Stimulated activated CD4-positive, alpha-beta T cell treated with anti-CD3 and anti-CD28 coated beads, TNF-alpha, amount 100 ng/mL, for 48 hours (primary cell): ENCODE data around the gene ARHGAP31.
A peak's percentile ranks its signal among the peaks of the same experiment; 100 is the strongest.
"Not testable (repeated sequence)": the region's sequence is repeated elsewhere in the genome, so short reads cannot be mapped to it uniquely, and the experiment has no call there.

ENCODE experiments used
- DNase-seq, 3 donors: peaks; one replicate each; pipeline ENCODE4 v3.0.0-alpha.2; 2020; ENCODE audit warnings: low read depth in 3 of 3

Gene ARHGAP31, protein sequence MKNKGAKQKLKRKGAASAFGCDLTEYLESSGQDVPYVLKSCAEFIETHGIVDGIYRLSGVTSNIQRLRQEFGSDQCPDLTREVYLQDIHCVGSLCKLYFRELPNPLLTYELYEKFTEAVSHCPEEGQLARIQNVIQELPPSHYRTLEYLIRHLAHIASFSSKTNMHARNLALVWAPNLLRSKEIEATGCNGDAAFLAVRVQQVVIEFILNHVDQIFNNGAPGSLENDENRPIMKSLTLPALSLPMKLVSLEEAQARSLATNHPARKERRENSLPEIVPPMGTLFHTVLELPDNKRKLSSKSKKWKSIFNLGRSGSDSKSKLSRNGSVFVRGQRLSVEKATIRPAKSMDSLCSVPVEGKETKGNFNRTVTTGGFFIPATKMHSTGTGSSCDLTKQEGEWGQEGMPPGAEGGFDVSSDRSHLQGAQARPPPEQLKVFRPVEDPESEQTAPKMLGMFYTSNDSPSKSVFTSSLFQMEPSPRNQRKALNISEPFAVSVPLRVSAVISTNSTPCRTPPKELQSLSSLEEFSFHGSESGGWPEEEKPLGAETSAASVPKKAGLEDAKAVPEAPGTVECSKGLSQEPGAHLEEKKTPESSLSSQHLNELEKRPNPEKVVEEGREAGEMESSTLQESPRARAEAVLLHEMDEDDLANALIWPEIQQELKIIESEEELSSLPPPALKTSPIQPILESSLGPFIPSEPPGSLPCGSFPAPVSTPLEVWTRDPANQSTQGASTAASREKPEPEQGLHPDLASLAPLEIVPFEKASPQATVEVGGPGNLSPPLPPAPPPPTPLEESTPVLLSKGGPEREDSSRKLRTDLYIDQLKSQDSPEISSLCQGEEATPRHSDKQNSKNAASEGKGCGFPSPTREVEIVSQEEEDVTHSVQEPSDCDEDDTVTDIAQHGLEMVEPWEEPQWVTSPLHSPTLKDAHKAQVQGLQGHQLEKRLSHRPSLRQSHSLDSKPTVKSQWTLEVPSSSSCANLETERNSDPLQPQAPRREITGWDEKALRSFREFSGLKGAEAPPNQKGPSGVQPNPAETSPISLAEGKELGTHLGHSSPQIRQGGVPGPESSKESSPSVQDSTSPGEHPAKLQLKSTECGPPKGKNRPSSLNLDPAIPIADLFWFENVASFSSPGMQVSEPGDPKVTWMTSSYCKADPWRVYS (N-terminal part only)

DNA sequence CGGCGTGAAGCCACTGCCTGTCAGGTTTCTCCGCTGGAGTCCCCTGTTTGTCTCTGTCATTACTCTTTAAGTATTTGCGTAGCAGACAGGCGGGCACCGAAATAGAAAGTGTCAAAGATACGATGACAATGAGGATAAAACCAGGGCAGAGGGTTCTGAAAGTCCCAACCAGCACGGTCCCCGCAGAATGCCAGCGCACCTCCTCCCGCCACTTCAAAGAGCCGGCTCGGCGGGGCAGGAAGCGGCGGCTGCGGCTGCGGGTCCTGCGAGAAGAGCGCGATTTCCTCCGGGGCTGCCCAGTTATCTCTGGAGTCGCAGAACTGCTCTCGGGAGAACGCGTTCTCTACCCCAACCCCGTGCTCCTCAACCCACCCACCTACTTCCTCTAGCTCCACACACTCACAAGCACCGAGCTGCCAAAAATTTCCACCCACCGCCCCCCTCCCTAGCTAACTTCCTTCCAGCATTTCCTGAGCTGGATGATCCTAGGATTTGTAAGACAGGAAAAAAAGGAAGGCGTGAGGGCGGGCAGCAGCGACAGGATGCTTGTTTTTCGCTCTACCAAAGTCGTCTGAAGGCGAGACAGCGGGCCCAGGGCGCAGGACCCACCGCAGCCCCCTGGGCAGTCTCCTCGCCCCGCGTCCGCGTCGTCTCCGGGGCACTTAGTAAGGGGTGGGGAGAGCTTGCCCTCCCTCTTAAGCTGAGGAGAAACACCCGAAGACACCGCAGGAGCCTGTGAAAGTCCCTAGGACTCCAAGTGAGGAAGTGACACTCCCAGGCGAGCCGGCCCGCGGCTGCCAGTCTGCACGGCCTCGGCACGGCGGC lies at the start of gene ARHGAP31:
TSS of gene ARHGAP31 (plus strand) at position 513 of the 825 bp plus-strand sequence. CDS start 522 bp downstream, outside the sequence.
- DNase-seq: peak; percentile 73 to 81 (median 75)

DNA sequence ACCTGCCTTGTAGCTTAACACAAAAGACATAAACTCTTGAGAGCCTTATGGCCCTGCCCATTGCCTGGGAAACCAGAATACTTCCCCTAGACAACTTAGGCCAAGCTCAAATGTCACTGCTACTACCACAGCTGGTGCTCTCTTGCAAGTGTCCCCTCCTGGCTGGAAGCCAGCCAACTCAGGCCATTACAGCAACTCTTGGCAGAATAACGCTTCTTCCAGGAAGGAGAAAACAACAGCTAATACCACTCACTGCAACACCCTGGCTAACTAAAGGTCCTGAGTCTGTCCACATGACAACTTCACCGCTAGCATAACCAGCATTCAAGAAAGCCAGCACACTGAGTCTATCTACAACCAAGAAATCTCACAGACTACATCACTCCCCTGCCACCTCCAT lies 48.4 kb upstream of the ARHGAP31 start:
- no peak for DNase-seq

DNA sequence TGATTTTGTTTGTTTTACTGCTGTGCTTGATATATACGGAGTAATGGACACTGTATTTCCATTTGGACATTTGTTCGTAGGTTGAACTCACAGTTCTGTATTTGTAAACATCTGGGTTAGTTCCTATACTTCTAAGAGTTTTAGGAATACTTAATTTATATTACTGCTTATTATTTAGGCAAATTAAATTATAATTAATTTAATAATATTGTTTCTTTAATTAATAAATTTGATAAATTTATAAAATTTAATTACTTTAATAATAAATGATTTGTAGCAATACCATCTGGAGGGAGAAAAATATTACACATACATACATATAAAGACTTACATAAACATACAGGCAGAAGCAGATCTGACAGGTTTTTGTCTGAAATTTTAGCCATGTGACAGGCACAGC lies 39.0 kb upstream of the ARHGAP31 start:
- DNase-seq: no peak

DNA sequence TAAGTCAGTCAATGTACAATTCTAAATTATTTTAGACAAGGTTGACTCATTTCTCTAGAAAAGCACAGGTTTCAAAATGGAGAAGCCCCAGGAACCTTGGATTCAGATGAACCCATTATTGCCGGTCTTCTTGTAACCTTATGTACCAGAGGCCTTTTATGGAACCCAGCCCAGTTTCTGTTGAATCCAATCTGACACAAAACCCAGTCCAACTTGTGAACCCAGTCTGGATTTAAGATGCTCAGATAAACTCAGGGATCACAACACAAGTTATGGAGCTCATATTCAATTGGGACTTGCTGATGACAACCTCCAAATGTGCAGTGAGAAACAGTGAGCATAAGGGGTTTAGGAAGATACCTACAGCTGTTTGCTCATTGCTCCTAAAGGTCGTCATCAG lies 37.1 kb upstream of the ARHGAP31 start:
- DNase-seq: no peak

DNA sequence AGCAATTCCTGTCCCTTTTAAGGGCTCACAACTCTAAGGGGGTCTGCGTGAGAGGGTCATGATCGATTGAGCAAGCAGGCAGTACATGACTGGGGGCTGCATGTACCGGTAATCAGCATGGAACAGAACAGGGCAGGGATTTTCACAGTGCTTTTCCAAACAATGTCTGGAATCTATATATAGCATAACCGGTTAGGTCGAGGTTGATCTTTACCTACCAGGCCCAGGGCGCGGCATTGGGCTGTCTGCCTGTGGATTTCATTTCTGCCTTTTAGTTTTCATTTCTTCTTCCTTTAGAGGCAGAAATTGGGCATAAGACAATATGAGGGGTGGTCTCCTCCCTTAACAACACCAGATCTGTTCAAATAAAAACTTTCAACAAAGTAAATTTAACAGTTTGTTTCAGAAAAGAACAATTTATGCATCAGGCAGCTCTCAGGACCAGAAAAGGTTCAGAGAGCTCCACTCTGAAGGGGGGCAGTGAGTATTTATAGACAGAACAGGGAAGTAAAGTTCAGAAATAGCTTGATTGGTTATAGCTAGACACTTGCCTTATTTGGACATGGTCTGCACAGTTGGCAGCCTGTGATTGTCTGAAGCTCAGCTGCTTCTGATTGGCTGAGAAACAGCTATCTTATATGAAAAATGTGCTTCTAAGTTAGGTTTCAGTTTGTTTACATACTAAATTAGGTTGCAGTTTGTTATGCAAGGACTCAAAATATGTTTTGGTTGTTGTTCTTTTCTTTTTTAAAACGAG lies 36.4 kb upstream of the ARHGAP31 start:
- DNase-seq: no peak

DNA sequence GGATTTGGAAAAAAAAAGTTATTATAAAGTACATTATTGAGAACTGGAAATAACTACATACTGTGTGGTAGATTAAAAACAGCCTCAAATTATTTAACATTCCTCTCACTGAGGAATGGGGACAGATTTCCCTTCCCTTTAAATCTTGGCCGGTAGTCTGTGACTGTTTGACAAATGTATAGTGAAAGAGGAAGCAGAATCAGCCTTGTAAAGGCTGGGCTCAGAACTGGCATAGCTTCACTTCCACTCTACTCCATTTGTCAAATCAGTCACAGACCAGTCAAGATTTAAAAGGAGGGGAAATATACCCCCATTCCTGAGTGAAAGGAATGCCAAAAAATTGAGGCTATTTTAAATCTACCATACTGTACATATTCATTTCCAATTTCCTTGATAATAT lies 35.3 kb upstream of the ARHGAP31 start:
- DNase-seq: no peak

DNA sequence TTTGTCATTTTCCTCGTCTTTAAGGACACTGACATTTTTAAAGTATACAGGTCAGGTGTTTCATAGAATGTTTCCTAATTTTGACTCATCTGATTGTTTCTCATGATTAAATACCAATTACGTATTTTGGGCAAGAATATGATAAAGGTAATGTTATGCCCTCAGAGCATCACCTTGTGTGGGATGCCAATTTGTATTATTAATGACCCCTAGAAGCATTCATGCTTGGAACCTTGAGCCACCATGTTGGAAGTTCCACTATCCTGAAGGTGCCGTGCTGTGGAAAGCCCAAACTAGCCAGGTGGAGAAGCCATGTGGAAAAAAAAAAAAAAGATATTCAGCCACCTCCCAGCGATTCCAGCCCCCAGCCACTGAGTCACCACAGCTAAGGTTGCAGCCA lies 34.4 kb upstream of the ARHGAP31 start:
- no peak for DNase-seq

DNA sequence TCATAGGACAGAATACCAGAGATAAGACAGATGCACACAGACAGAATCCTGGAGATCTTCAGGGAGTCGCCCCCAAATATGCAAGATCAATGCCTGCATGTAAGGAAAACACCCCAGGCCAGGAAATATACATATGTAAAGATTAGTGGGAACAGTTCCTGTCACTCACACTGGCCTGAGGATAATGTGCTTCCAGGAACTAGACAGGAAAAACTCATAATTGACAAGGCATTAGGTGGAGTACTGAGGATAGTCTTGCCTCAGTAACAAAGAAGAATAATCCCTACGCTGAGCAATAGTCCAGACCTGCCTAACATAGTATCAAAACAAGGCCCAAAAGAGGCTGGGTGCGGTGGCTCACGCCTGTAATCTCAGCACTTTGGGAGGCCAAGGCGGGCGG lies 33.1 kb upstream of the ARHGAP31 start:
- DNase-seq: no peak

DNA sequence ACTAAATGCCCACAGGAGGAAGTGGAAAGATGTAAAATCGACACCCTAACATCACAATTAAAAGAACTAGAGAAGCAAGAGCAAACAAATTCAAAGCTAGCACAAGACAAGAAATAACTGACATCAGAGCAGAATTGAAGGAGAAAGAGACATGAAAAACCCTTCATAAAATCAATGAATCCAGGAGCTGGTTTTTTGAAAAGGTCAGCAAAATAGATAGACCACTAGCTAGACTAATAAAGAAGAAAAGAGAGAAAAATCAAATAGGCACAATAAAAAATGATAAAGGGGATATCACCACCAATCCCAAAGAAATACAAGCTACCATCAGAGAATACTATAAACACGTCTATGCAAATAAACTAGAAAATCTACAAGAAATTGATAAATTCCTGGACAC lies 24.0 kb upstream of the ARHGAP31 start:
- not testable (repeated sequence) for DNase-seq

DNA sequence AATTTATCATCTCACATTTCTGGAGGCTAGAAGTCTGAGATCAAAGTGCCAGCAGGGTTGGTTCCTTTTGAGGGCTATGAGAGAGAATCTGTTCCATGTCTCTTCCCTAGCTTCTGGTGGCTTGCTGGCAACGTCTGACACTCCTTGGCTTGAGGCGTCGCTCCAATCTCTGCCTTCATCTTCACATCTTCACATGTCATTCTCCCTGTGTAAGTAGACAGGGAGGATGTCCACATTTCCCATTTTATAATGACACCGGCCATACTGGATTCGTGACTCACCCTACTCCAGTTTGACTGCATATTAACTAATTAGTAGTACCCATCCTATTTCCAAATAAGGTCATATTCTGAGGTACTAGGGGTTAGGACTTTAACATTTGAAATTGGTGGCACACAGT lies 17.5 kb upstream of the ARHGAP31 start:
- DNase-seq: no peak

DNA sequence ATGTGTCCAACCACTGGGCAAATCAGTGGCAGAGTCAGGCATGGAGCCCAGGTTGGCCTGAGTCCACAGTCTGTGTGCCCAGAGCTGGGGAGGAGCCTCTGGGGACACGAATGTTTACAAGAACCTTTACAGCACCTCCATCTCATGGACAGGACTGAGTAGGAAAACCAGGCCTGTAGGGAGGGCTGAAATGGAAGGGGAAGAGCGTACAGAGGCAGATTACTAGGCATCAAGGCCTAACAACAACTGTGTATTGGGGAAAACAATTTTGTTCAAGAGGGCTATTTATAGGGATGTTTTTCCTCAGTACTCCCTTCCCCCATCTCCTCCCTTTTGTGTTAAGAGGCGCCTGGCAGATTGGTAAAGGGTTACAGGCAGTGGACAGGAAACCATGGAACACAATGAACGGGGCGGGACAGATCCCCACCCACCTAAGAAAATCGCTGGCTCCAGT lies 15.1 kb upstream of the ARHGAP31 start:
- no peak for DNase-seq

DNA sequence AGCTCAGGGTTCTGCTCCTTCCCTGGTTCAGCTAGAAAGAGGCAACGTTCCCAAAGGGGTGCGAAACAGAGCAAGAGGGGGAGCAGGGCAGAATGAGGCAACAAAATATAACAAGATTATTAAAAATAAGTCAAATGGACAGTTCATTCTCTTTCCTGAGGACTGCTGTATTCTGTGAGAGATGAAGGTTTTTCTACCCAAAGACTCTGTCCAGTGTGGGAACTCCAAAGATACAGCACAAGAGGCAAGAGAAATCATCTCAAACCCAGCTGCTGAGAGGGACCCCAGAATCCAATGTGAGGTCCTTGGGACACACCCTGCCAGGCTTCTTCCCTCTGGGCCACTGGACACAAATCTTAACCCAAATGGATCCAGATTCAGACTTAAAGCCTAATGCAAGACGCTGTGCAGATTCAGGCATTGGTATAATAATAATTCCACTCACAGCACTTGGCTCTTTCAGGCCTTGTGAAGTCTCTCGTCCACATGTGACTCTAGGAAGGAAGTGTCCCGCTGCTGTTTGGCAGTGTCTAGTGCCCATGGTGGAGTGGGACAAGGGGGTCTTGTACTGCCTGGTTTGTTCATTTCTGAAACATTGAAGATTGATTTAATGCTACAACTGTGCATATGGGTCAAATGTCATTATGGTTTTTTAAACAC lies 14.5 kb upstream of the ARHGAP31 start:
- no peak for DNase-seq

DNA sequence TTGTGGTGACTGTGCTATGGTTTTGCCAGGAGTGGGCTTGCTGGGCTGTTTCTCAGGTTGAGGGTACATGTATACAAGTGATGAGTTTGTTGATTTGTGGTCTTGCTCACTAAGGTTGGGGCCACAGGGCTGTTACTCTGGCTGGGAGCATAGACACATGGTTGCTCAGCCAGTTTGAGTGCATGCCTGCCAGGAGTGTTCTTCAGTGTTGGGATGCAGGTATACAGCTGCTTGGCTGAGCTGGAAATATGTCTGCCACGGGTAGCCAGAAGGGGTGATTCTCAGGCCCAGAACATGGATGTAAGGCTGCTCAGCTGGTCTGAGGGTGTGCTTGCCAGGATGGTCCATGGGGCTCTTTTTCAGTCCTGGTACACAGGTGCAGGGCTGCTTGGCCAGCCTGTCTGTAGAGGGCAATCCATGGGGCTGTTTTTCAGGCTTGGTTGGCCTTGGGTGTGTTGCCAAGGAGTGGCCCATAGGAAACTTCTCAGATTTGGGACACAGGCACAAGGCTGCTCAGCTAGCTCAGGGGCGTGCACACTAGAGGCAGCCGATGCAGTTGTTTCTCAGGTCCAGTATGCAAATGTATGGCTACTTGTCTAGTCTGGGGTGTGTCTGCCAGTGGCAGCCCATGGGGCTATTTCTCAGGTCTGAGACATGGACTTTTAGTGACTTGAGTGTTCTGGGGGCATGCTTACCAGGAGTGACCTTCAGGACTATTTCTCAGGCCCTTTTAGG lies 5.3 kb upstream of the ARHGAP31 start:
- no peak for DNase-seq

DNA sequence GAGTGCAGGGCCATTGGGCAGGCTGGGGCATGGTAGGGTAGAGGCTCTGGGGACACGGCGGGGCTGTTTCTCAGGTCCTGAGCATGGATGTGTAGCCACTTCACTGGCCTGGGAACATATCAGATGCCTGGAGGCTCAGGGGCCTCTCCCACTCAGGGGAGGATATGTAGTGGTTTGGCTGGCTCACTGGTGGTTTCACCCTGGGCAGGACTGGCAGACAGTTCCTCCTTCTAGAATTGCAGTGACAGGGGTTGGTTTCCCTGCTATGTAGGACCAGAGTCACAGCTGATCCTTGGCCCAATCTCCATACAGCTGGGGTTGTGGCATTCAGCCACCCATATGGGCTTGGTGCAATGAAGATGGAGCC lies 4.8 kb upstream of the ARHGAP31 start:
- DNase-seq: no peak

DNA sequence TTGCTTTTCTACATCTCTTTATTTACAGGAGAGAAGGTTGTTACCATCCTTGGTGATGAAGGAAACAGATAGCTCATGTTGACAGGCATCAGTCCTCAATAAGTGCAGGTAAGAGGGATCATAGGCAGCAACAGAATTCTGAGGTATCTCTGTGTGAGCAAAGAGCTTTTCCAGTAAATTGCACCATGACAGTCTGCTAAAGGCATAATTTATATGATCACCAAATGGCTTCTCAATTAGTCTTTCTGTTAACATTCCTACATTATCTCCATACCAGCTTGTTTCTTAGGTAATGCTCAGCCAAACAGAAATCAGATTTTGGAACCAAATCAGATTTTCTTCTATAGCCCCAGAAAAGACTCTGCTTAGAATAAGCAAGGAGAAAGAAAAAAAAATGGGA lies 3.6 kb upstream of the ARHGAP31 start:
- no peak for DNase-seq

DNA sequence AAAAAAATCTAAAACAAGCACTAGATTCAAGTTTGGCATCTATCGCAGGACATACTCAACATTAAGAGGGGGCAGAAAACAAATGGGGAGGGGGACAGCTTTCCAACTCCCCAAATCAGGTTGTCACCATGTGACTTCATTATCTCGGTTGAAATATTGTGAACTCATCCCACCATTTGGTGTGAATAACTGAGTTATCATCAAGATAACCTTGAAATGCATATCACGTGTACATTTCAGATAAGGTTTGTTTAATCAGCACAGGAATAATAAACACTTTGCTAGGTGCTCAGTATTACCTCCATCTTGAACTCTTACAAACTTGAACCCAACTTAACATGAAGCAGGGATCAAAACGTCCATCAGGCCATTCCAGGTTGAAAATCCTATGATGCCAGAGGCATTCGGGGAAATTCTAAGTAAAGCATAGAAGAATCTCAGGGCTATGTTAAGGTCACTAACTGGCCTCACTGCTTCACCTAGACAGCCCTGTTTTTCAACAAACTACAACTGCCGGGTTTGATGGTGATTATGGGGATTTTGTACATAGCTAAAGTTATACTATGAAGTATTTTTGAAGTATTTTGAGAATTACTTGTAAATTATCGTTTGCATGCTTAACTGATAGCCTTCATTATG lies 3.0 kb upstream of the ARHGAP31 start:
- DNase-seq: no peak

DNA sequence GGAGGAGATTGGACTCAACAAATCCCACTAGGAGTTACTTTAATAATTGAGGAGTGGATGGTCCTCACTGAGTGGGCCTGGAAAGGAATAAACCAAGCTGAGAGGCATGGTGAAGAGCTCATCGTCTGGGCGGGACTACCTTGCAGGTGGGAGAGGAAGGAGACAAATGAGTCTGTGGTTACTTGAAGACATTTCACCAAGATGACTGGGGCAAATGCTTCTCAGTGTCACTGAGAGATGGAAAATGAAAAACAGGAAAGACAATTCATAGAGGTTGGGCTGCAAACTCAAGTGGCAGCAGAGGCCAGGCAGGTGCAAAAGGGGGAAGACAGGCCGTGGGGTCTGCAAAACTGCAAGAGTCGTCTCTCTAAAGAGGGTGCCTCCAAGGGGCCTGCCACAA lies 1.5 kb upstream of the ARHGAP31 start:
- no peak for DNase-seq

DNA sequence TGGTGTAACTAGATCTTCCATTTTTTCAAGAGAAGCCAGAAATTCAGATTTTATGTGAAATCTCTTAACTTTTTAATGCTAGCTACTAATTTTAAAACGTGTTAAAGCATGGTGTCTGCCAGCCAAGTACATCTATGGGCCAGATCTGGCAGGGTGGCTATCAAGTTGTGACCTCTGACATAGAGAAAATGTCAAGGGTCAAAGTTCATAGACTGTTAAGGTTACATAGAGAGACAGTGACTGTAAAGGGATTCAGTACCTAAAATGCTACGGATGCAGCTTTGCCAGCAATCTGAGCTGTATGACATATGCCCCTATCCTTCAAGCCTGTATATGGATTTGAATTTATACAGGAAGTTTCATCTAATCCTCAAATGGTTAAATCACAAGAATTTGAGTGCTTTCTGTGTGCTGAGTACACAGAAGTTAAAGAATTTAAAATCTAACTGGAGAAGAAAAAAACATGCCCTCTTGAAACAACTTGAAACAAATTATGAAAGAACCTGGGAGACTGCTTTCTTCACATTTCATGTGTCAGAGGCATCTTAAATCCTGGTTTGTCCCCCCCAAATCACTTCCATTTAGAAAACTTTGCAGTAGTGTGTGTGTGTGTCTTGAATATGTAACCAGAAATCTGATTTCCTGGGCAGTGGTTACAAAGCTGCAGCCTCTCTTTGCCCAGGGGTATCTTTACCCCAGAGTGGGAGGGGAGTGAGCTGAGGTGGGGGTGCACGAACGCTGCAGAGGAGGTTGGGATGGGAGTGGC lies 895 bp upstream of the ARHGAP31 start:
- no peak for DNase-seq
